IMR-90 (cell line): ENCODE results near the gene PUM2.

Experiments
- ELK1 ChIP-seq: fragments of 150-350 bp; IDR thresholded peaks from 2 replicates; pipeline ENCODE4 v1.6.1; 2016; ENCODE audit warnings: low read depth, mild to moderate bottlenecking, low read length, moderate library complexity, borderline replicate concordance
- MAFK ChIP-seq: IDR thresholded peaks from 2 replicates; pipeline ENCODE4 v1.6.1; 2012; ENCODE audit warnings: low read depth, low read length, improper control_type of control experiment
- MAZ ChIP-seq: IDR thresholded peaks from 2 replicates; pipeline ENCODE4 v1.6.1; 2012; ENCODE audit warnings: low read depth, mild to moderate bottlenecking, low read length, improper control_type of control experiment, moderate library complexity, borderline replicate concordance
- MXI1 ChIP-seq: IDR thresholded peaks from 2 replicates; pipeline ENCODE4 v1.6.1; 2012; ENCODE audit warnings: low read depth, mild to moderate bottlenecking, low read length, moderate library complexity, borderline replicate concordance
- NFE2L2 ChIP-seq: fragments of 150-350 bp; IDR thresholded peaks from 2 replicates; pipeline ENCODE4 v1.6.1; 2016; ENCODE audit warnings: low read depth, mild to moderate bottlenecking, low read length
- POLR2A ChIP-seq: IDR thresholded peaks from 2 replicates; pipeline ENCODE4 v1.6.1; 2012; ENCODE audit warnings: mild to moderate bottlenecking, low read depth, low read length
- RAD21 ChIP-seq: IDR thresholded peaks from 2 replicates; pipeline ENCODE4 v1.6.1; 2012; ENCODE audit warnings: low read length, improper control_type of control experiment
- RCOR1 ChIP-seq: IDR thresholded peaks from 2 replicates; pipeline ENCODE4 v1.6.1; 2012; ENCODE audit warnings: mild to moderate bottlenecking, low read length, improper control_type of control experiment; ENCODE audit not compliant: insufficient replicate concordance
- SMC3 ChIP-seq: fragments of 150-350 bp; IDR thresholded peaks from 2 replicates; pipeline ENCODE4 v1.6.1; 2016; ENCODE audit warnings: low read depth, mild to moderate bottlenecking, antibody characterized with exemption, low read length, moderate library complexity
- TF ChIP-seq, protein P1 (sequence below): conservative IDR thresholded peaks from 2 replicates; pipeline ENCODE4 v1.5.1; 2012; ENCODE audit warnings: mild to moderate bottlenecking, low read depth, low read length, improper control_type of control experiment

DNA sequence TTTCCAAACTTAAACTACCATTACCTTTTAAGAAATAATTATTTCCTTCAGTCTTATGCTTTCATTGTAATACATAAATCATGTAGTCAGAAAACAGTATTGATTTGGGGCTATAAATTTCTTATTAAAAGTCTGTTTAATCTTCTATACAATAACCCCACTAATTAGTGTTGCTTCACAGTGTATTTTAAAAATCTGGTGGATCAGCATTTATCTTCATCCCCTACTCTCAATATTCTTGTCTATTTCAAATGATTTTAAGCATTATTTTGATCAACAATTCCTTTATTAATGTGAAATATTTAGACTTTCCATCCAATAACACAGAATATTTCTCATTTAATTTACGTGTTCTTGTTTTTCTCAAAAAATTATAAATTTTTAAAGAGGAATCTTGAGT lies 93.2 kb downstream of the PUM2 start:
- no peak for TF ChIP-seq POLR2A
- TF ChIP-seq, protein P1, sequence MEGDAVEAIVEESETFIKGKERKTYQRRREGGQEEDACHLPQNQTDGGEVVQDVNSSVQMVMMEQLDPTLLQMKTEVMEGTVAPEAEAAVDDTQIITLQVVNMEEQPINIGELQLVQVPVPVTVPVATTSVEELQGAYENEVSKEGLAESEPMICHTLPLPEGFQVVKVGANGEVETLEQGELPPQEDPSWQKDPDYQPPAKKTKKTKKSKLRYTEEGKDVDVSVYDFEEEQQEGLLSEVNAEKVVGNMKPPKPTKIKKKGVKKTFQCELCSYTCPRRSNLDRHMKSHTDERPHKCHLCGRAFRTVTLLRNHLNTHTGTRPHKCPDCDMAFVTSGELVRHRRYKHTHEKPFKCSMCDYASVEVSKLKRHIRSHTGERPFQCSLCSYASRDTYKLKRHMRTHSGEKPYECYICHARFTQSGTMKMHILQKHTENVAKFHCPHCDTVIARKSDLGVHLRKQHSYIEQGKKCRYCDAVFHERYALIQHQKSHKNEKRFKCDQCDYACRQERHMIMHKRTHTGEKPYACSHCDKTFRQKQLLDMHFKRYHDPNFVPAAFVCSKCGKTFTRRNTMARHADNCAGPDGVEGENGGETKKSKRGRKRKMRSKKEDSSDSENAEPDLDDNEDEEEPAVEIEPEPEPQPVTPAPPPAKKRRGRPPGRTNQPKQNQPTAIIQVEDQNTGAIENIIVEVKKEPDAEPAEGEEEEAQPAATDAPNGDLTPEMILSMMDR: no peak
- no peak for TF ChIP-seq RAD21
- no peak for TF ChIP-seq ELK1
- no peak for TF ChIP-seq MAFK
- TF ChIP-seq SMC3: no peak
- no peak for TF ChIP-seq RCOR1
- no peak for TF ChIP-seq MXI1
- TF ChIP-seq NFE2L2: no peak
- no peak for TF ChIP-seq MAZ
